Naive thymus-derived CD4-positive, alpha-beta T cell (primary cell): ENCODE results near the gene SLC37A2. TPM values are rescaled to one million over a fixed set of nuclear protein-coding genes. Genes with fewer than 3 reads are reported as not detected.

ENCODE experiments used
- ATAC-seq: fragments of 150-1000 bp; cut with Tn5 transposase; 2 replicates; pipeline ENCODE4 v1.10.0; 2021; ENCODE audit warnings: mild to moderate bottlenecking, moderate library complexity
- CTCF ChIA-PET: fragments of 350-600 bp; sonication (Branson Sonifier 250); formaldehyde crosslinking; loops from one replicate; lab custom pipeline; 2021; ENCODE audit warnings: antibody characterized with exemption; lab: Charles Lee
- POLR2A ChIA-PET: fragments of 350-600 bp; sonication (Branson Sonifier 250); formaldehyde crosslinking; loops from one replicate; lab custom pipeline; 2021; ENCODE audit warnings: antibody characterized with exemption, inconsistent platforms; lab: Charles Lee
- DNase-seq, 9 donors: peaks; one replicate each; pipeline versions ENCODE4 v3.0.0 to v3.0.0-alpha.2; 2020 to 2022; ENCODE audit warnings: mixed read lengths in 1 of 9
- H3K27ac ChIP-seq: one replicate; pipeline ENCODE4 v1.7.0; 2013; ENCODE audit warnings: mild to moderate bottlenecking, low read depth, low read length, moderate library complexity
- H3K27me3 ChIP-seq, 2 donors: one replicate each; pipeline ENCODE4 v1.7.0; 2013; ENCODE audit warnings: low read length in 2 of 2, mild to moderate bottlenecking in 2 of 2, moderate library complexity in 2 of 2; ENCODE audit not compliant: control insufficient read depth in 2 of 2, insufficient read depth in 2 of 2
- H3K36me3 ChIP-seq, 3 experiments: 1 replicate in 2 of 3; 2 replicates in 1 of 3; pipeline ENCODE4 v1.7.0; 2013; ENCODE audit warnings: low read length in 3 of 3, mild to moderate bottlenecking in 3 of 3, moderate library complexity in 1 of 3; ENCODE audit not compliant: insufficient read depth in 3 of 3, control insufficient read depth in 2 of 3
- H3K4me1 ChIP-seq, 2 donors: one replicate each; pipeline ENCODE4 v1.7.0; 2013; ENCODE audit warnings: low read length in 2 of 2, mild to moderate bottlenecking in 2 of 2, moderate library complexity in 1 of 2; ENCODE audit not compliant: control insufficient read depth in 2 of 2, insufficient read depth in 2 of 2
- H3K4me3 ChIP-seq: 2 replicates; pipeline ENCODE4 v1.7.0; 2013; ENCODE audit warnings: mild to moderate bottlenecking, low read length
- H3K9me3 ChIP-seq, 3 experiments: 1 replicate in 2 of 3; 2 replicates in 1 of 3; pipeline ENCODE4 v1.7.0; 2013; ENCODE audit warnings: low read length in 3 of 3; ENCODE audit not compliant: control insufficient read depth in 2 of 3
- H3K27ac Mint-ChIP-seq, 9 donors: one replicate each; pipeline ENCODE4 v1.8.0; 2020 to 2022; ENCODE audit warnings: mixed read lengths in 9 of 9, mild to moderate bottlenecking in 8 of 9, moderate library complexity in 5 of 9, inconsistent platforms in 2 of 9
- H3K27me3 Mint-ChIP-seq, 5 donors: one replicate each; pipeline ENCODE4 v1.8.0; 2021 to 2022; ENCODE audit warnings: mixed read lengths in 5 of 5, mild to moderate bottlenecking in 1 of 5
- H3K36me3 Mint-ChIP-seq, 5 donors: one replicate each; pipeline ENCODE4 v1.8.0; 2020 to 2022; ENCODE audit warnings: mixed read lengths in 5 of 5, mild to moderate bottlenecking in 3 of 5, inconsistent platforms in 1 of 5
- H3K4me1 Mint-ChIP-seq, 7 donors: one replicate each; pipeline ENCODE4 v1.8.0; 2020 to 2022; ENCODE audit warnings: mixed read lengths in 7 of 7, mild to moderate bottlenecking in 3 of 7, inconsistent platforms in 1 of 7
- H3K4me3 Mint-ChIP-seq, 10 donors: one replicate each; pipeline ENCODE4 v1.8.0; 2020 to 2022; ENCODE audit warnings: mild to moderate bottlenecking in 10 of 10, mixed read lengths in 10 of 10, moderate library complexity in 6 of 10, inconsistent platforms in 2 of 10
- H3K9me3 Mint-ChIP-seq, 11 donors: one replicate each; pipeline ENCODE4 v1.8.0; 2020 to 2022; ENCODE audit warnings: mixed read lengths in 11 of 11, mild to moderate bottlenecking in 4 of 11, inconsistent platforms in 1 of 11, moderate library complexity in 1 of 11
- intact Hi-C, 2 donors: fragments of 100-400 bp; cut with micrococcal nuclease; formaldehyde crosslinking; loops; one replicate each; pipeline ENCODE4 v1.15.1; 2023
- polyA plus RNA-seq, 2 donors: library from polyadenylated mRNA; unstranded; fragments of 300-500 nt; fragmentation: Illumina TruSeq; gene quantifications; one replicate each; pipeline ENCODE4 v1.2.3, GENCODE V29; 2021
- total RNA-seq, 6 experiments: library from RNA in 5 of 6; stranded (reverse) in 5 of 6; gene quantifications; 1 replicate in 5 of 6; 2 replicates in 1 of 6; pipeline ENCODE4 v1.2.3 and lab custom pipeline; 2021 to 2026

Gene SLC37A2
- total and polyA plus RNA-seq, 7 experiments from 2014 or later, result 0.07 to 16.3 (median 1.9) TPM

- intact Hi-C loops, result loop anchor here (1.0 to 5.0 kb wide), 5 partner anchors 33 to 781 kb away; no protein-coding TSS in a partner anchor
- POLR2A ChIA-PET, result interaction anchor here (1.0 to 1.6 kb wide), 2 partner anchors 20 to 137 kb away, joined by 3 to 6 read pairs; partner anchors contain the start of genes CCDC15 and TMEM218
Observed at GRCh38 chr11:125091247-125091876, 28.3 kb downstream of the SLC37A2 start.

GRCh38 chr11:125091877-125092664, 29.0 kb downstream of the SLC37A2 start:
- Mint-ChIP-seq H3K4me1 (peaks cover 0 to 6% (median 0%) of the 10 kb centered on the region in 7 donors), H3K27ac (peak overlapping the region in 1 of 9 donors; percentile 21), H3K27me3 (no peaks in the 10 kb centered on the region), H3K4me3 (no peak overlapping the region), H3K9me3 (no peaks in the 10 kb centered on the region), H3K36me3 (peaks cover 2 to 11% (median 5%) of the 10 kb centered on the region in 5 donors)
- no peak for DNase-seq
- Histone ChIP-seq H3K4me1 (no peaks in the 10 kb centered on the region), H3K27ac (no peak overlapping the region), H3K4me3 (no peak overlapping the region), H3K9me3 (no peaks in the 10 kb centered on the region), H3K36me3 (peaks cover 0 to 9% (median 0%) of the 10 kb centered on the region in 3 experiments), H3K27me3 (no peaks in the 10 kb centered on the region)
- ChIA-PET CTCF (interaction anchor here (0.8 to 2.2 kb wide), 5 partner anchors 16 to 50 kb away, joined by 3 to 16 read pairs (median 5); no protein-coding TSS in a partner anchor), POLR2A (interaction anchor here (1.6 kb wide), 1 partner anchor 19 kb away, joined by 6 read pairs; the partner anchor contains the start of gene TMEM218)
- no peak for ATAC-seq
- intact Hi-C loops, result loop anchor here (1.0 to 5.0 kb wide), 5 partner anchors 32 to 780 kb away; no protein-coding TSS in a partner anchor

More at GRCh38 chr11:125091247-125091876, 28.3 kb downstream of the SLC37A2 start:
- H3K4me3 ChIP-seq, result no peak overlapping the region
- no peak overlapping the region for H3K27ac ChIP-seq
- H3K9me3 ChIP-seq, result no peaks in the 10 kb centered on the region
- no peaks in the 10 kb centered on the region for H3K27me3 ChIP-seq
- no peaks in the 10 kb centered on the region for H3K9me3 Mint-ChIP-seq
- H3K4me1 Mint-ChIP-seq, result peaks cover 0 to 6% (median 0%) of the 10 kb centered on the region in 7 donors
- H3K36me3 ChIP-seq, result peaks cover 0 to 5% (median 0%) of the 10 kb centered on the region in 3 experiments
- CTCF ChIA-PET, result interaction anchor here (0.8 to 2.2 kb wide), 6 partner anchors 17 to 58 kb away, joined by 3 to 16 read pairs (median 4); no protein-coding TSS in a partner anchor
- H3K27ac Mint-ChIP-seq, result peak overlapping the region in 1 of 9 donors; percentile 21
- H3K4me1 ChIP-seq, result no peaks in the 10 kb centered on the region
- ATAC-seq, result peak; percentile 51
- peak in 2 of 9 donors; percentile 3 to 15 for DNase-seq
- H3K36me3 Mint-ChIP-seq, result peaks cover 0 to 6% (median 0%) of the 10 kb centered on the region in 5 donors
- no peak overlapping the region for H3K4me3 Mint-ChIP-seq
- H3K27me3 Mint-ChIP-seq, result no peaks in the 10 kb centered on the region

- peaks cover 3 to 16% (median 10%) of the 10 kb centered on the region in 5 donors for H3K36me3 Mint-ChIP-seq
- H3K27ac Mint-ChIP-seq, result no peak overlapping the region
- no peak overlapping the region for H3K27ac ChIP-seq
- peaks cover 0 to 6% (median 0%) of the 10 kb centered on the region in 7 donors for H3K4me1 Mint-ChIP-seq
- no peaks in the 10 kb centered on the region for H3K4me1 ChIP-seq
- no peak for ATAC-seq
- no peaks in the 10 kb centered on the region for H3K9me3 ChIP-seq
- H3K36me3 ChIP-seq, result peaks cover 0 to 14% (median 5%) of the 10 kb centered on the region in 3 experiments
- no peak overlapping the region for H3K4me3 ChIP-seq
- CTCF ChIA-PET, result no interaction called here
- POLR2A ChIA-PET, result no interaction called here
- no peak overlapping the region for H3K4me3 Mint-ChIP-seq
- intact Hi-C loops, result loop anchor here (5.0 kb wide), 2 partner anchors 265 to 780 kb away; no protein-coding TSS in a partner anchor
- no peak for DNase-seq
- no peaks in the 10 kb centered on the region for H3K27me3 Mint-ChIP-seq
- no peaks in the 10 kb centered on the region for H3K9me3 Mint-ChIP-seq
- no peaks in the 10 kb centered on the region for H3K27me3 ChIP-seq
Observed at GRCh38 chr11:125092669-125093068, 29.6 kb downstream of the SLC37A2 start.

GRCh38 chr11:125093502-125093901, 30.4 kb downstream of the SLC37A2 start:
- ChIA-PET CTCF (no interaction called here), POLR2A (no interaction called here)
- Histone ChIP-seq H3K27me3 (no peaks in the 10 kb centered on the region), H3K27ac (no peak overlapping the region), H3K36me3 (peaks cover 0 to 22% (median 5%) of the 10 kb centered on the region in 3 experiments), H3K4me3 (no peak overlapping the region), H3K9me3 (no peaks in the 10 kb centered on the region), H3K4me1 (no peaks in the 10 kb centered on the region)
- no peak overlapping the region for H3K27ac Mint-ChIP-seq
- H3K4me3 Mint-ChIP-seq, result no peak overlapping the region
- peaks cover 3 to 24% (median 13%) of the 10 kb centered on the region in 5 donors for H3K36me3 Mint-ChIP-seq
- H3K4me1 Mint-ChIP-seq, result peaks cover 0 to 6% (median 0%) of the 10 kb centered on the region in 7 donors
- H3K27me3 Mint-ChIP-seq, result no peaks in the 10 kb centered on the region
- intact Hi-C loops, result loop anchor here (5.0 kb wide), 2 partner anchors 264 to 779 kb away; no protein-coding TSS in a partner anchor
- DNase-seq (no peak), ATAC-seq (no peak)
- H3K9me3 Mint-ChIP-seq, result no peaks in the 10 kb centered on the region

GRCh38 chr11:125094731-125095130, 31.6 kb downstream of the SLC37A2 start:
- no peaks in the 10 kb centered on the region for H3K9me3 ChIP-seq
- peaks cover 0 to 29% (median 5%) of the 10 kb centered on the region in 3 experiments for H3K36me3 ChIP-seq
- intact Hi-C loops, result loop anchor here (5.0 kb wide), 2 partner anchors 263 to 778 kb away; no protein-coding TSS in a partner anchor
- no peak overlapping the region for H3K4me3 ChIP-seq
- peaks cover 0 to 6% (median 0%) of the 10 kb centered on the region in 7 donors for H3K4me1 Mint-ChIP-seq
- H3K4me1 ChIP-seq, result no peaks in the 10 kb centered on the region
- H3K27me3 ChIP-seq, result no peaks in the 10 kb centered on the region
- H3K27ac ChIP-seq, result no peak overlapping the region
- no peak overlapping the region for H3K27ac Mint-ChIP-seq
- ChIA-PET POLR2A (no interaction called here), CTCF (interaction anchor here (0.8 to 1.7 kb wide), 2 partner anchors 12 to 902 kb away, joined by 3 read pairs; no protein-coding TSS in a partner anchor)
- no peak for ATAC-seq
- H3K4me3 Mint-ChIP-seq, result no peak overlapping the region
- no peaks in the 10 kb centered on the region for H3K9me3 Mint-ChIP-seq
- no peak for DNase-seq
- H3K27me3 Mint-ChIP-seq, result no peaks in the 10 kb centered on the region
- peaks cover 3 to 35% (median 17%) of the 10 kb centered on the region in 5 donors for H3K36me3 Mint-ChIP-seq

- H3K4me3 Mint-ChIP-seq, result no peak overlapping the region
- no peaks in the 10 kb centered on the region for H3K27me3 ChIP-seq
- no peaks in the 10 kb centered on the region for H3K9me3 ChIP-seq
- peaks cover 0 to 5% (median 1%) of the 10 kb centered on the region in 7 donors for H3K4me1 Mint-ChIP-seq
- H3K27ac ChIP-seq, result no peak overlapping the region
- ChIA-PET CTCF (no interaction called here), POLR2A (interaction anchor here (1.1 kb wide), 1 partner anchor 11 kb away, joined by 3 read pairs; no protein-coding TSS in a partner anchor)
- intact Hi-C loops, result no loop called here
- H3K4me1 ChIP-seq, result no peaks in the 10 kb centered on the region
- H3K27ac Mint-ChIP-seq, result no peak overlapping the region
- H3K9me3 Mint-ChIP-seq, result no peaks in the 10 kb centered on the region
- no peaks in the 10 kb centered on the region for H3K27me3 Mint-ChIP-seq
- peaks cover 9 to 82% (median 47%) of the 10 kb centered on the region in 5 donors for H3K36me3 Mint-ChIP-seq
- H3K36me3 ChIP-seq, result peaks cover 0 to 55% (median 5%) of the 10 kb centered on the region in 3 experiments
- ATAC-seq, result no peak
- no peak for DNase-seq
- no peak overlapping the region for H3K4me3 ChIP-seq
Observed at GRCh38 chr11:125100136-125100535, 37.0 kb downstream of the SLC37A2 start.
